GM12874 (cell line): ENCODE results near the gene SPI1.

ENCODE experiments used
- TF ChIP-seq, protein P1 (sequence below): IDR thresholded peaks from 2 replicates; pipeline ENCODE4 v1.5.1; 2011; ENCODE audit warnings: low read depth, mild to moderate bottlenecking, control low read depth, low read length, moderate library complexity; ENCODE audit not compliant: insufficient read depth

The SPI1 gene

DNA sequence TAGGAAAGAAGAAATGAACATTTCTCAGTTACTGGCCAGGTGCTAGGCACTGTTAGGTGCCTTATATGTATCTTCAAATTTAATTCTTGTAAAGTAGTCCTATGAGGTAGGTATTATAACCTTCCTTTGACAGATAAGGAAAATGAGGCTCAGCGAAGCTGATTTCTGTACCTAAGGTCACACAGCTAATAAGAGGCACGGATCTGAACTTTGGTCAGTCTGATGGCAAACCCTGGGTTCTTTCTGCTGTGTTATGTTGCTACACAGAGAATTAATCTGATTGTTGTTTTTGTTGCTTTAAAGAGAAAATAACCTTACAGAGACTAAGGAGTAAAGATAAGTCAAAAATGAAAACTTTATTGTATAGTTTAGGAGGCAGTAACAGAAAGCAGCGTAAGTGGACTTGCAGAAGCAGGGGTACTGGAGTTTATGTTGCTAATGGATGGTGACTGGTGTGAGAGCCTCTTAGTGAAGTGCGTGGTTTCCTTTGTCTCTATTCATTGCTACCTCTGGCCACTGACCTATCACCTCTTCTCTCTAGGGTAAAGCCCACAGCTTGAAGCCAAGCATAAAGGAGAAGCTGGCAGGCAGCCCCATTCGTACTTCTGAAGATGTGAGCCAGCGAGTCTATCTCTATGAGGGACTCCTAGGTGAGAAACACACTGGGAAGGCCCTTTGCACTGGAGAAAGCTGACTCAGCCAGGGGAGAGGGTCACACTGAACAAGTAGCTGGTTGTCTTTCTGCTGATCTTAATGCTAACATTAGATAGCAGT lies 70.1 kb downstream of the SPI1 start:
- TF ChIP-seq, protein P1, sequence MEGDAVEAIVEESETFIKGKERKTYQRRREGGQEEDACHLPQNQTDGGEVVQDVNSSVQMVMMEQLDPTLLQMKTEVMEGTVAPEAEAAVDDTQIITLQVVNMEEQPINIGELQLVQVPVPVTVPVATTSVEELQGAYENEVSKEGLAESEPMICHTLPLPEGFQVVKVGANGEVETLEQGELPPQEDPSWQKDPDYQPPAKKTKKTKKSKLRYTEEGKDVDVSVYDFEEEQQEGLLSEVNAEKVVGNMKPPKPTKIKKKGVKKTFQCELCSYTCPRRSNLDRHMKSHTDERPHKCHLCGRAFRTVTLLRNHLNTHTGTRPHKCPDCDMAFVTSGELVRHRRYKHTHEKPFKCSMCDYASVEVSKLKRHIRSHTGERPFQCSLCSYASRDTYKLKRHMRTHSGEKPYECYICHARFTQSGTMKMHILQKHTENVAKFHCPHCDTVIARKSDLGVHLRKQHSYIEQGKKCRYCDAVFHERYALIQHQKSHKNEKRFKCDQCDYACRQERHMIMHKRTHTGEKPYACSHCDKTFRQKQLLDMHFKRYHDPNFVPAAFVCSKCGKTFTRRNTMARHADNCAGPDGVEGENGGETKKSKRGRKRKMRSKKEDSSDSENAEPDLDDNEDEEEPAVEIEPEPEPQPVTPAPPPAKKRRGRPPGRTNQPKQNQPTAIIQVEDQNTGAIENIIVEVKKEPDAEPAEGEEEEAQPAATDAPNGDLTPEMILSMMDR: no peak

DNA sequence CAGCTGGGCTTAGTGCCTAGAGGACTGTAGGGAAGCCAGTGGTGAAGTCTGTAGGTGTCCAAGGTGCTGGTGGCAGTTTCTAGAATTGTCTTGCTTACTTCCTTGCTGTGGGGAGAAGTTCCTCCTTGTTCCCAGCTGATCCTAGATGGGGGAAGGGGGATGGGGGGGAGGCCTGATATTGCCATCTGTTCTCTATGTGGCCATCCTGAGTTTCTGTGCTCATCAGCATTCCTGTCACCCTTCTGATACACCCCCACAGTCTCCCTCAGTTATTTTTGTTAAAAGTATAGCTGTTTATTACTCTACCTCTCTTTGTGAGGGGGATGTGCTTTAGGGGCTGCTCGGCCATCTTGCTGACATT lies 71.9 kb downstream of the SPI1 start:
- TF ChIP-seq, protein P1: no peak

DNA sequence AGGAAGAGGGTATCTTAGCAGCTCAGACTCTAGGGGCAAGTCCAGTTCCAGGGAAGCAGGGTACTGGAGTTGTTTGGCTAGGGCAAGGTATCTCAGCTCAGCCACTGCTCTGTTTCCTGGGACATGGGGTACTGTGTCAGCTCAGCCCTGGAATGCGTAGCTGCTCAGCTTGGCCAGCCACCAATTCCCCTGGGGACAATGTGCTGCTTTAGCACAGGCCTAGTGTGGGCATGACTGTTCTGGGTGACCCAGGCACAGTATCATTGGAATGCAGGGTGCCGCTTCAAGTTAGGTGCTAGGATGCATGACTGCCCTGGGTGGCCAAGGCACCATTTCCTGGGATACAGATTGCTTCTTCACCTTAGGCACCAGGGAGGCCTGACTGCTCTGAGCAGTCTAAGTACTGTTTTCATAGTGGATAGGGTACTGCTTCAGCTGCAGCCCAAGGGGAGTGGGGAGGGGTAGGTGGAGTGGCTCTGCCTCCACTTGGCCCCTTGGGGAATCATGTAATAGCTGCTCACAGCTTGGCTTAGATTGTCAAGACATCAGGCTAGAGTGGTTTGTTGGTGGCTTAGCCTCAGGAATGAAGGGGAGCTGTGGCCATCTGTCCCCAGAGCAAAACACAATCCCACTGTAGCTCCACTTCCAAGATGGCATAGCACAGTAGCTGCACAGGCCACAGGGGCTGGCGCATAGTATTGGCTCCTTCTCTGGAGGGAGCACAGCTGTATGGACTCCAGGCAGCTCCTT lies 72.4 kb downstream of the SPI1 start:
- TF ChIP-seq, protein P1: no peak
